HG03521 (cell line): ENCODE measurements around the gene GRIK2.
"Not testable (repeated sequence)": the region's sequence is repeated elsewhere in the genome, so short reads cannot be mapped to it uniquely, and the experiment has no call there.

Experiments used
- ATAC-seq: cut with Tn5 transposase; IDR thresholded peaks from one replicate; pipeline ENCODE4 v1.9.1; 2021; ENCODE audit warnings: mild to moderate bottlenecking, moderate library complexity; ENCODE audit not compliant: unreplicated experiment

The GRIK2 gene

GRCh38 chr6:101940391-101940790 lies 546.9 kb downstream of the GRIK2 start:
- ATAC-seq, result no peak

- ATAC-seq, result no peak
Observed at GRCh38 chr6:101956961-101957360, 563.5 kb downstream of the GRIK2 start.

DNA sequence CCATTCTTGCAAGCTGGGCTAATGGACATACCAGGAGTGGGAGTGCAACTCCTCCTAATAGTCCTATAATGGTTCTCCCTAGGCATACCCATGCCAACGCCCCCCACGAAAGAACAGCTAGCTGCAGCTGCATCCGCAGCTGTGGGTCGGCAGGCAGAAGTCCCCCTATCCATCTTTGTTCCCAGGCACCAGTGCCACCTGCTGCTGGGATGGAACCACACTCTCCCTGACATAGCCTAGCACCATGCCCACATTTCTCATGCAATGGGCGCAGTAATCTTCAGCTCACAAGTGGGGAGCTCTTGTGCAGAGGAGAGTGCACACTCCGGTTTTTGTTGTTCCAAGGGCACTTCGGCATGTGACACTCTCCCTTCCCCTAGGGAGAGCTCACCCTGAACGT lies 567.8 kb downstream of the GRIK2 start:
- ATAC-seq, result no peak

GRCh38 chr6:101980924-101981323 lies 587.4 kb downstream of the GRIK2 start:
- no peak for ATAC-seq

GRCh38 chr6:101986476-101986875 lies 593.0 kb downstream of the GRIK2 start:
- no peak for ATAC-seq

- ATAC-seq, result no peak
Observed at GRCh38 chr6:101992286-101992685, 598.8 kb downstream of the GRIK2 start.

DNA sequence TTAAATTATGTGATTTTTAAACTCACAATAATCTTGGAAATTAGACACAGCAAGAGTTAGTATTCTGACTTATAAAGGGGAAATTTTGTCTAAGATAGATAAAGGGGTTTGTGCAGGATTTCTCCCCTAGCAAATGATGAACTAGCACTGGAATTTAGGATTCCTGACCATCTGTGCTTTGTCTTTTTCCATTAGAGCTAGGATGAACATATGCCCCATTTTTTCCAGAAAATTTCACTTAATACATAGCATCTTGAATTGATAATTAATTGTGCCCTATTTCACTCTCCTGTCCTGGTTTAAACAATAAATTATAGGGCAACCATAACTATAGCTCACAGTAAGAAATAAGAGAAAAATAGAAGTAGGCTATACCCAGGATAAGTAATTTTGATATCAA lies 601.0 kb downstream of the GRIK2 start:
- ATAC-seq, result no peak

- ATAC-seq, result no peak
Observed at GRCh38 chr6:102015431-102015830, 621.9 kb downstream of the GRIK2 start.

DNA sequence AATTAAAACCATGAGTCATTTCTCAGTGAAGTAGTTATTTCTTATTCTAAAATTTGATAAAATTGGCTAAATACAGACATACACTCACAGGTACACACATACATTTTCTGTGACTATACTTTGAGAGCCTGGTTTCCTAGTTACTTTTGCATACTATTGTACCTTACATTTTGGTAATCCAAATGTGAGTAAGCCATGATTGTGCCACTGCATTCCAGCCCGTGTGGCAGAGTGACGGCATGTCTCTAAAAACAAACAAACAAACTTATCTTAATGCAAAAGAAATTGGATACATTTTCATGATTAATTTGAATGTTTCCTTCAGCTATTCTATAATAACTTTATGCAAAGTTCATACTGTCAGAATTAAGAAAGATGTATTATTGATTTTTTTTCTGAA lies 628.8 kb downstream of the GRIK2 start:
- ATAC-seq, result no peak

GRCh38 chr6:102022803-102023202 lies 629.3 kb downstream of the GRIK2 start:
- no peak for ATAC-seq

- ATAC-seq, result no peak
Observed at GRCh38 chr6:102023977-102024657, 630.6 kb downstream of the GRIK2 start.

- ATAC-seq, result no peak
Observed at GRCh38 chr6:102026649-102027048, 633.1 kb downstream of the GRIK2 start.

DNA sequence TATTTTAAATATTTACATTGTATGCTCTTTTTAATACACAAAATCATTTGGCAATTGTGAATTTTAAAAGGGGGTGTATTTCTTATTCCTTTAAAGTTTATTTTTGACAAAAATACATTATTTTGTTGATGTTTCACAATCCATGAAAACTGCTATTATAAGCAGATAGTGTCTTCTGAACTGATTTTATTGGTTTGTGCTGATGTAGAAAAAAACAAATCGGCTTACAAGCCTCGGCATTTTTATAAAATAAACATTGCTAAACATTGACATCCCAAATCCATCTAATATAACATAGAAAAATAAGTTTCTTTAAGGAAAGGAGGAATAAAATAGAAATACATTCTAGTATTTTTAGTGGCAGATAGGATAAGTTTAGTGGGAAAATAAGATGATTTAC lies 634.7 kb downstream of the GRIK2 start:
- ATAC-seq, result no peak

DNA sequence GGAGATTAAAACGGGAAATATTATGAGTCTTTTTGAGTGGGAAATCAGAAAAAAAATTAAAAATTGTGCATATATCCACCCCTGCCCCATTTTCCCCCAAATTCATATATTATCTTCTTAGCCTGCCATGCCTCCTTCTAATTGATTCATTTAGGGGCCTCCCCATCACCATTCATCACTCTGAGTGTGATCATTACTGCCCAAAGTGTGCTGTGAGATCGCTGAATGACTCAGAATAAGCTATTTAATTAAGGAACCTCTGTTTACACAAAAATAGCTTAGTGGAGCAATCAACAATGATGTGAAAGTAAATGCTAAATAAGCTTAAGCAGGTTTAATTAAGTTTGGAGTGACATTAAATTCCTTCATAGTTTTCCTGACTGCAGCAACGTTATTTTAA lies 645.5 kb downstream of the GRIK2 start:
- ATAC-seq, result no peak

GRCh38 chr6:102039441-102039840 lies 645.9 kb downstream of the GRIK2 start:
- ATAC-seq, result no peak

DNA sequence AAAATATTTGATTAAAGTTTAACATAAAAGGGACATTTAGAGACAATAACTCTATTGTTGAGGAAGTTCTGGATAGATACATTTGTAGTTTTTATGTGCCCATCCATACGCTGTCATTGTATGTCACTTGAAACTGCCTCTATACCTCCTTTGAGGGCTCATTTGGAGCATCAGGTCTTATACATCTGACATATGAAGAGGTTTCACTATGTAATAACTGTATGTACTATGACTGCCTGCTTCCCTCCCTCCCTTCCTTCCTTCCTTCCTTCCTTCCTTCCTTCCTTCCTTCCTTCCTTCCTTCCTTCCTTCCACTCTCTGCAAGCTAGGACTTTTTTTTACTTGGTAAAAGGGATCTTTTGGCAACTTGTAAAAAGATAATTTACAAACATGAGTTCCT lies 657.5 kb downstream of the GRIK2 start:
- no peak for ATAC-seq

DNA sequence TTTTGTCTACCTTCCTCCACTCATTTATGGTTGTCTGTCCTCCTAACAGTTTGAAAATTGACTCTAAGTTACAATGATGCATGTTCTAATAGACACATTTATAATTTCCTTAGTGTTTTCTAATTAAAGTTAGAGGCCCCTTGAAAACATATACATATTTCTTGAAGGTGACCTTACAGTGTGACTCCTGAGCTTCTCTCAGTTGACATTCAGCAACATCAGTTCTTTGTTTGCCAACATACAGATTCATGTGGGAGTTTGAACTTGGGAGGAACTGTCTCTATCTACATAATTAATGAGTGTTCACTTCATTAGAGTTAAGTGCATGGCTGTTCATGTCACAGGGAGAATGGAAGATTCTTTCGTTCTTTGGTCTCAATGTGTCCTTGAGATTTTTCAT lies 658.2 kb downstream of the GRIK2 start:
- ATAC-seq, result no peak

- no peak for ATAC-seq
Observed at GRCh38 chr6:102064142-102064541, 670.6 kb downstream of the GRIK2 start.

GRCh38 chr6:102066301-102066700 lies 672.8 kb downstream of the GRIK2 start:
- ATAC-seq, result no peak

GRCh38 chr6:102068349-102068929 lies 674.9 kb downstream of the GRIK2 start:
- no peak for ATAC-seq

DNA sequence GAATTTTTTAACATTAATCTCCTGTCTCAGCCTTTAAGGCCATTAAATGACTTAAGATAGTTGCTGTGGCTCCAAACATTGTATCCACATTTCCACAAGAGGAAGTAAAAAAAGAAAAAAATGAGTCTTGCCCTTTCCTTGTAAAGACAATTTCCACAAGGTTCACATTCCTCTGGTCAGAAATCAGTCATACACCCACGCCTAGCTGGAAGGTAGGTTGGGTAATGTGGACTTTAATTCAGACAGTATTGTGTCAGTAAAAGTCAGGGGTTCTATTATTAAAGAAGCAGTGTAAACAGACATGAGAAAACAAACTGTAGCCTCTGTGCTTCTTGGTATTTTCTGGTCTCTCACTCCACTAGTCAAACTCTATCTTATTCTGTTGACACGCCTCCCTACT lies 682.0 kb downstream of the GRIK2 start:
- no peak for ATAC-seq

GRCh38 chr6:102085257-102085656 lies 691.7 kb downstream of the GRIK2 start:
- no peak for ATAC-seq

GRCh38 chr6:102088160-102088559 lies 694.7 kb downstream of the GRIK2 start:
- not testable (repeated sequence) for ATAC-seq
